Activated gamma-delta T cell (primary cell): ENCODE results near the gene NRXN3.

Source experiments
- DNase-seq: peaks from one replicate; lab custom pipeline; 2025; lab: John Stamatoyannopoulos, UW

Gene NRXN3

GRCh38 chr14:79467835-79468234, 1297.7 kb downstream of the NRXN3 start:
- DNase-seq: no peak

- no peak for DNase-seq
Measured at GRCh38 chr14:79468486-79468885, 1298.3 kb downstream of the NRXN3 start.

- no peak for DNase-seq
Measured at GRCh38 chr14:79473651-79474050, 1303.5 kb downstream of the NRXN3 start.

- DNase-seq: no peak
Measured at GRCh38 chr14:79475887-79476532, 1305.8 kb downstream of the NRXN3 start.

GRCh38 chr14:79476552-79476951, 1306.4 kb downstream of the NRXN3 start:
- no peak for DNase-seq

GRCh38 chr14:79480212-79480611, 1310.0 kb downstream of the NRXN3 start:
- no peak for DNase-seq

GRCh38 chr14:79482825-79483224, 1312.7 kb downstream of the NRXN3 start:
- no peak for DNase-seq

- DNase-seq: no peak
Measured at GRCh38 chr14:79483477-79484388, 1313.6 kb downstream of the NRXN3 start.

- no peak for DNase-seq
Measured at GRCh38 chr14:79487632-79488031, 1317.5 kb downstream of the NRXN3 start.

GRCh38 chr14:79491161-79491560, 1321.0 kb downstream of the NRXN3 start:
- no peak for DNase-seq

GRCh38 chr14:79493081-79493645, 1323.0 kb downstream of the NRXN3 start:
- DNase-seq: no peak

- no peak for DNase-seq
Measured at GRCh38 chr14:79496701-79497100, 1326.5 kb downstream of the NRXN3 start.

GRCh38 chr14:79500489-79500888, 1330.3 kb downstream of the NRXN3 start:
- no peak for DNase-seq

GRCh38 chr14:79502136-79502750, 1332.1 kb downstream of the NRXN3 start:
- no peak for DNase-seq

- no peak for DNase-seq
Measured at GRCh38 chr14:79502751-79503148, 1332.6 kb downstream of the NRXN3 start.

- DNase-seq: no peak
Measured at GRCh38 chr14:79510659-79511058, 1340.5 kb downstream of the NRXN3 start.

- no peak for DNase-seq
Measured at GRCh38 chr14:79511146-79511545, 1341.0 kb downstream of the NRXN3 start.

GRCh38 chr14:79513446-79513845, 1343.3 kb downstream of the NRXN3 start:
- DNase-seq: no peak

- DNase-seq: no peak
Measured at GRCh38 chr14:79514700-79515099, 1344.5 kb downstream of the NRXN3 start.

GRCh38 chr14:79515158-79515557, 1345.0 kb downstream of the NRXN3 start:
- no peak for DNase-seq

GRCh38 chr14:79516009-79516408, 1345.8 kb downstream of the NRXN3 start:
- no peak for DNase-seq

GRCh38 chr14:79525416-79525815, 1355.2 kb downstream of the NRXN3 start:
- DNase-seq: no peak
